K562 (cell line): ENCODE measurements around the gene TSC22D1.

Experiments used
- CHD1 ChIP-seq: fragments of 200-600 bp; sonication (generic); IDR thresholded peaks from one replicate; pipeline ENCODE4 v1.6.1; 2012; ENCODE audit warnings: mild to moderate bottlenecking, moderate library complexity, low read length, inconsistent platforms
- EP300 ChIP-seq: IDR thresholded peaks from 2 replicates; pipeline ENCODE4 v1.6.1; 2012; ENCODE audit warnings: low read length, improper control_type of control experiment
- GABPB1 ChIP-seq: sonication (generic); formaldehyde crosslinking; IDR thresholded peaks from 2 replicates; pipeline ENCODE4 v1.8.0; 2022; ENCODE audit warnings: mild to moderate bottlenecking, missing genetic modification reagents
- KLF1 ChIP-seq: fragments of 450-650 bp; IDR thresholded peaks from 2 replicates; pipeline ENCODE4 v1.6.1; 2016; ENCODE audit warnings: missing genetic modification characterization, missing compliant biosample characterization
- NR2F6 ChIP-seq: fragments of 450-650 bp; formaldehyde crosslinking; IDR thresholded peaks from 2 replicates; pipeline ENCODE4 v1.4.0; 2020; ENCODE audit warnings: mild to moderate bottlenecking
- RCOR1 ChIP-seq, 2 experiments: IDR thresholded peaks; 2 replicates each; pipeline ENCODE4 v1.6.1; 2012; ENCODE audit warnings: low read depth in 2 of 2, low read length in 2 of 2, borderline replicate concordance in 1 of 2, improper control_type of control experiment in 1 of 2
- TAF1 ChIP-seq: IDR thresholded peaks from 2 replicates; pipeline ENCODE4 v1.6.1; 2011; ENCODE audit warnings: mild to moderate bottlenecking, low read length, moderate library complexity; ENCODE audit not compliant: insufficient read depth, control insufficient read depth, severe bottlenecking; ENCODE audit errors: extremely low read depth
- ZBTB17 ChIP-seq: fragments of 450-650 bp; formaldehyde crosslinking; IDR thresholded peaks from 2 replicates; pipeline ENCODE4 v1.4.0; 2020; ENCODE audit warnings: mild to moderate bottlenecking
- TF ChIP-seq, protein P1 (sequence below): fragments of 250-450 bp; sonication (Bioruptor Pico); IDR thresholded peaks from 2 replicates; pipeline ENCODE4 v1.5.0; 2021; ENCODE audit warnings: mild to moderate bottlenecking, borderline replicate concordance
- TF ChIP-seq, protein P2 (sequence below), 2 experiments: fragments of 450-650 bp in 1 of 2; IDR thresholded peaks; 2 replicates each; pipeline ENCODE4 v1.6.1; 2011 to 2017; ENCODE audit warnings: low read depth in 2 of 2, antibody characterized with exemption in 1 of 2, borderline replicate concordance in 1 of 2, low read length in 1 of 2, mild to moderate bottlenecking in 1 of 2, mixed read lengths in 1 of 2; ENCODE audit not compliant: control insufficient read depth in 1 of 2

DNA sequence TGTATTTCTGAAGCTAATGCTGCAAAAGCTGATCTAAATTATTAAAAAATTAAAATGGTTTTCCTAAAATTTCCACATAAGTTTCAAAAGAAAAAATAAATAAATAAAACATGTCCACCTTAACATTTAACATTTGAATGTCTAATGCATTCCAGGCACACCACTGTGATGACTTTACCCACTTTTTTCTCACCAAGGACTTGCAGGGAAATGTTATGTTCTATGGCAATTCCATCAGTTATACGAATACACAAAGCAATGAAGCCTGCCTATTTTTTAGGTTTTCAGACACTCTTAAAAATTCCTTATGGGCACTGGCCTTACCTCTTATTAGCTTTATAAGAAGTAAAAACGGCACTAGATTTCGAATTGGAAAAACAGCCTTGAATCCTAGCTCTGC, 10.2 kb downstream of the TSC22D1 start:
- TF ChIP-seq GABPB1 (CRISPR knock-in tag) = no peak
- no peak for TF ChIP-seq CHD1
- no peak for TF ChIP-seq ZBTB17
- no peak for TF ChIP-seq RCOR1 (IDR thresholded peaks at IDR 0.05; ENCODE audit: borderline replicate concordance in 1 of 2, low read depth in 2 of 2, low read length in 2 of 2)
- TF ChIP-seq, protein P1, sequence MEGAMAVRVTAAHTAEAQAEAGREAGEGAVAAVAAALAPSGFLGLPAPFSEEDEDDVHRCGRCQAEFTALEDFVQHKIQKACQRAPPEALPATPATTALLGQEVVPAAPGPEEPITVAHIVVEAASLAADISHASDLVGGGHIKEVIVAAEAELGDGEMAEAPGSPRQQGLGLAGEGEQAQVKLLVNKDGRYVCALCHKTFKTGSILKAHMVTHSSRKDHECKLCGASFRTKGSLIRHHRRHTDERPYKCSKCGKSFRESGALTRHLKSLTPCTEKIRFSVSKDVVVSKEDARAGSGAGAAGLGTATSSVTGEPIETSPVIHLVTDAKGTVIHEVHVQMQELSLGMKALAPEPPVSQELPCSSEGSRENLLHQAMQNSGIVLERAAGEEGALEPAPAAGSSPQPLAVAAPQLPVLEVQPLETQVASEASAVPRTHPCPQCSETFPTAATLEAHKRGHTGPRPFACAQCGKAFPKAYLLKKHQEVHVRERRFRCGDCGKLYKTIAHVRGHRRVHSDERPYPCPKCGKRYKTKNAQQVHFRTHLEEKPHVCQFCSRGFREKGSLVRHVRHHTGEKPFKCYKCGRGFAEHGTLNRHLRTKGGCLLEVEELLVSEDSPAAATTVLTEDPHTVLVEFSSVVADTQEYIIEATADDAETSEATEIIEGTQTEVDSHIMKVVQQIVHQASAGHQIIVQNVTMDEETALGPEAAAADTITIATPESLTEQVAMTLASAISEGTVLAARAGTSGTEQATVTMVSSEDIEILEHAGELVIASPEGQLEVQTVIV (CRISPR knock-in tag) = no peak
- TF ChIP-seq, protein P2, sequence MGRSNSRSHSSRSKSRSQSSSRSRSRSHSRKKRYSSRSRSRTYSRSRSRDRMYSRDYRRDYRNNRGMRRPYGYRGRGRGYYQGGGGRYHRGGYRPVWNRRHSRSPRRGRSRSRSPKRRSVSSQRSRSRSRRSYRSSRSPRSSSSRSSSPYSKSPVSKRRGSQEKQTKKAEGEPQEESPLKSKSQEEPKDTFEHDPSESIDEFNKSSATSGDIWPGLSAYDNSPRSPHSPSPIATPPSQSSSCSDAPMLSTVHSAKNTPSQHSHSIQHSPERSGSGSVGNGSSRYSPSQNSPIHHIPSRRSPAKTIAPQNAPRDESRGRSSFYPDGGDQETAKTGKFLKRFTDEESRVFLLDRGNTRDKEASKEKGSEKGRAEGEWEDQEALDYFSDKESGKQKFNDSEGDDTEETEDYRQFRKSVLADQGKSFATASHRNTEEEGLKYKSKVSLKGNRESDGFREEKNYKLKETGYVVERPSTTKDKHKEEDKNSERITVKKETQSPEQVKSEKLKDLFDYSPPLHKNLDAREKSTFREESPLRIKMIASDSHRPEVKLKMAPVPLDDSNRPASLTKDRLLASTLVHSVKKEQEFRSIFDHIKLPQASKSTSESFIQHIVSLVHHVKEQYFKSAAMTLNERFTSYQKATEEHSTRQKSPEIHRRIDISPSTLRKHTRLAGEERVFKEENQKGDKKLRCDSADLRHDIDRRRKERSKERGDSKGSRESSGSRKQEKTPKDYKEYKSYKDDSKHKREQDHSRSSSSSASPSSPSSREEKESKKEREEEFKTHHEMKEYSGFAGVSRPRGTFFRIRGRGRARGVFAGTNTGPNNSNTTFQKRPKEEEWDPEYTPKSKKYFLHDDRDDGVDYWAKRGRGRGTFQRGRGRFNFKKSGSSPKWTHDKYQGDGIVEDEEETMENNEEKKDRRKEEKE (IDR thresholded peaks at IDR 0.05; ENCODE audit: borderline replicate concordance in 1 of 2, control insufficient read depth in 1 of 2, low read depth in 2 of 2, low read length in 1 of 2) = no peak
- no peak for TF ChIP-seq KLF1 (tag)
- TF ChIP-seq NR2F6 (CRISPR knock-in tag) = no peak
- no peak for TF ChIP-seq TAF1
- TF ChIP-seq EP300 = no peak
